GF-D8 (cell line): ENCODE measurements around the gene EEF1AKMT3.
"Not testable (repeated sequence)": the region's sequence is repeated elsewhere in the genome, so short reads cannot be mapped to it uniquely, and the experiment has no call there.

Experiments
- DNase-seq: peaks from one replicate; lab custom pipeline; 2025; lab: John Stamatoyannopoulos, UW

Gene EEF1AKMT3

GRCh38 chr12:57817261-57817989, 45.0 kb downstream of the EEF1AKMT3 start:
- no peak for DNase-seq

GRCh38 chr12:57817990-57818331, 45.5 kb downstream of the EEF1AKMT3 start:
- not testable (repeated sequence) for DNase-seq

- DNase-seq = not testable (repeated sequence)
Measured at GRCh38 chr12:57820119-57820518, 47.7 kb downstream of the EEF1AKMT3 start.

GRCh38 chr12:57821015-57821414, 48.6 kb downstream of the EEF1AKMT3 start:
- DNase-seq = not testable (repeated sequence)

- no peak for DNase-seq
Measured at GRCh38 chr12:57821474-57822214, 49.2 kb downstream of the EEF1AKMT3 start.

GRCh38 chr12:57822392-57823130, 50.1 kb downstream of the EEF1AKMT3 start:
- no peak for DNase-seq

GRCh38 chr12:57823131-57823907, 50.9 kb downstream of the EEF1AKMT3 start:
- DNase-seq = no peak

GRCh38 chr12:57823908-57824640, 51.7 kb downstream of the EEF1AKMT3 start:
- DNase-seq = no peak

- no peak for DNase-seq
Measured at GRCh38 chr12:57825451-57825850, 53.0 kb downstream of the EEF1AKMT3 start.

GRCh38 chr12:57826400-57826799, 54.0 kb downstream of the EEF1AKMT3 start:
- DNase-seq = no peak

- DNase-seq = no peak
Measured at GRCh38 chr12:57826966-57827365, 54.6 kb downstream of the EEF1AKMT3 start.

GRCh38 chr12:57829025-57829777, 56.8 kb downstream of the EEF1AKMT3 start:
- DNase-seq = peak; percentile 16

- DNase-seq = no peak
Measured at GRCh38 chr12:57830393-57830792, 58.0 kb downstream of the EEF1AKMT3 start.
